PC-3 (cell line): ENCODE results near the gene EHBP1. TPM values are rescaled to one million over a fixed set of nuclear protein-coding genes. Genes with fewer than 3 reads are reported as not detected.

Source experiments
- ATAC-seq: fragments of 200-7000 bp; cut with Tn5 transposase; 2 replicates; pipeline ENCODE4 v1.9.1; 2020; ENCODE audit warnings: mild to moderate bottlenecking, moderate library complexity
- BruUV-seq: library from RNA; stranded (reverse); fragments of 400-500 nt; replicated peaks from 2 replicates; lab custom pipeline; 2021; lab: Mats Ljungman, UMichigan
- CTCF ChIA-PET: fragments of 300-600 bp; sonication (Branson Sonifier 250); formaldehyde crosslinking; loops from one replicate; lab custom pipeline; 2022; ENCODE audit warnings: antibody characterized with exemption; lab: Charles Lee
- POLR2A ChIA-PET: fragments of 300-600 bp; sonication (Branson Sonifier 250); formaldehyde crosslinking; loops from one replicate; lab custom pipeline; 2022; ENCODE audit warnings: antibody characterized with exemption; ENCODE audit not compliant: unreplicated experiment; lab: Charles Lee
- DNase-seq: peaks from one replicate; pipeline ENCODE4 v3.0.0-alpha.2; 2015
- H2AFZ ChIP-seq: fragments of 300-600 bp; sonication (generic); 2 replicates; pipeline ENCODE4 v1.6.0; 2016; ENCODE audit warnings: antibody characterized with exemption, low read length
- H3F3A ChIP-seq: fragments of 300-600 bp; sonication (generic); one replicate; pipeline ENCODE4 v1.6.0; 2017; ENCODE audit warnings: antibody characterized with exemption, low read length, control low read depth, mild to moderate bottlenecking; ENCODE audit not compliant: unreplicated experiment
- H3K27ac ChIP-seq: fragments of 300-600 bp; sonication (generic); 2 replicates; pipeline ENCODE4 v1.5.1; 2016; ENCODE audit warnings: mild to moderate bottlenecking, low read length
- H3K27me3 ChIP-seq: fragments of 300-600 bp; sonication (generic); 2 replicates; pipeline ENCODE4 v1.6.1; 2016; ENCODE audit warnings: low read length, mixed read lengths
- H3K36me3 ChIP-seq: fragments of 300-600 bp; sonication (generic); 2 replicates; pipeline ENCODE4 v1.6.1; 2016; ENCODE audit warnings: low read depth, mixed run types, low read length, mixed read lengths
- H3K4me1 ChIP-seq: fragments of 300-600 bp; sonication (generic); 2 replicates; pipeline ENCODE4 v1.5.1; 2016; ENCODE audit warnings: low read length; ENCODE audit not compliant: insufficient read depth
- H3K4me2 ChIP-seq: fragments of 300-600 bp; sonication (generic); 2 replicates; pipeline ENCODE4 v1.6.0; 2016; ENCODE audit warnings: low read length
- H3K4me3 ChIP-seq: fragments of 300-600 bp; sonication (generic); 2 replicates; pipeline ENCODE4 v1.5.1; 2016; ENCODE audit warnings: mild to moderate bottlenecking, low read length, mixed read lengths
- H3K79me2 ChIP-seq: fragments of 300-600 bp; sonication (generic); 2 replicates; pipeline ENCODE4 v1.6.1; 2017; ENCODE audit warnings: low read length, mixed read lengths
- H3K9ac ChIP-seq: fragments of 300-600 bp; sonication (generic); 2 replicates; pipeline ENCODE4 v1.6.0; 2016; ENCODE audit warnings: mild to moderate bottlenecking, low read length
- H3K9me2 ChIP-seq: fragments of 300-600 bp; sonication (generic); replicated peaks from 2 replicates; pipeline ENCODE4 v1.6.1; 2016; ENCODE audit warnings: mixed run types, low read length, mixed read lengths
- H3K9me3 ChIP-seq: fragments of 300-600 bp; sonication (generic); 2 replicates; pipeline ENCODE4 v1.6.1; 2016; ENCODE audit warnings: low read length, mixed read lengths
- H4K20me1 ChIP-seq: fragments of 300-600 bp; sonication (generic); 2 replicates; pipeline ENCODE4 v1.6.1; 2016; ENCODE audit warnings: low read length, mixed read lengths
- CTCF ChIP-seq: fragments of 300-600 bp; sonication (generic); conservative IDR thresholded peaks from 2 replicates; pipeline ENCODE4 v1.5.1; 2017; ENCODE audit warnings: antibody characterized with exemption, low read depth, mild to moderate bottlenecking, low read length
- EZH2 ChIP-seq: fragments of 300-600 bp; sonication (generic); IDR thresholded peaks from one replicate; pipeline ENCODE4 v1.6.1; 2017; ENCODE audit warnings: antibody characterized with exemption, mild to moderate bottlenecking, low read length; ENCODE audit not compliant: unreplicated experiment
- EZH2phosphoT487 ChIP-seq: fragments of 300-600 bp; sonication (generic); IDR thresholded peaks from 2 replicates; pipeline ENCODE4 v1.6.1; 2018; ENCODE audit warnings: mild to moderate bottlenecking, antibody characterized with exemption, low read length, borderline replicate concordance
- intact Hi-C: fragments of 100-400 bp; cut with micrococcal nuclease; formaldehyde crosslinking; loops from 2 replicates; pipeline ENCODE4 v1.9.0; 2023
- total RNA-seq: library from RNA; depleted of rRNA; stranded (reverse); fragments of >200 nt; gene quantifications from 2 replicates; pipeline ENCODE4 v1.2.3, GENCODE V29; 2014

EHBP1 gene
- total RNA-seq, 1 experiment from 2014 or later: 25.7 TPM

- Histone ChIP-seq H3K79me2 (no peaks in the 10 kb centered on the region), H3K36me3 (no peaks in the 10 kb centered on the region), H3K4me3 (no peak overlapping the region), H3K4me2 (no peak overlapping the region), H3K27me3 (no peaks in the 10 kb centered on the region), H3K27ac (no peak overlapping the region), H3K9me2 (no peaks in the 10 kb centered on the region), H2AFZ (no peak overlapping the region), H3K9ac (no peak overlapping the region), H3K4me1 (no peaks in the 10 kb centered on the region), H3F3A (no peaks in the 10 kb centered on the region), H4K20me1 (no peaks in the 10 kb centered on the region), H3K9me3 (no peaks in the 10 kb centered on the region)
- intact Hi-C loops: no loop called here
- DNase-seq: no peak
- ATAC-seq: no peak
- TF ChIP-seq CTCF (no peak), EZH2 (no peak), EZH2phosphoT487 (no peak)
- CTCF ChIA-PET: no interaction called here
- POLR2A ChIA-PET: no interaction called here
- no TSS peak for BruUV-seq
Measured at GRCh38 chr2:62908145-62908544, 202.6 kb downstream of the EHBP1 start.

GRCh38 chr2:62913311-62913710, 207.8 kb downstream of the EHBP1 start:
- no peak for DNase-seq
- ATAC-seq: no peak
- Histone ChIP-seq H3K27ac (no peak overlapping the region), H3K9me2 (no peaks in the 10 kb centered on the region), H3K4me3 (no peak overlapping the region), H2AFZ (no peak overlapping the region), H3K4me1 (no peaks in the 10 kb centered on the region), H4K20me1 (no peaks in the 10 kb centered on the region), H3F3A (no peaks in the 10 kb centered on the region), H3K36me3 (no peaks in the 10 kb centered on the region), H3K27me3 (no peaks in the 10 kb centered on the region), H3K79me2 (no peaks in the 10 kb centered on the region), H3K4me2 (no peak overlapping the region), H3K9ac (no peak overlapping the region), H3K9me3 (no peaks in the 10 kb centered on the region)
- TF ChIP-seq EZH2 (no peak), EZH2phosphoT487 (no peak), CTCF (no peak)
- ChIA-PET POLR2A (interaction anchor here (0.5 kb wide), 1 partner anchor 16 kb away, joined by 3 read pairs; no protein-coding TSS in a partner anchor), CTCF (no interaction called here)
- no TSS peak for BruUV-seq
- intact Hi-C loops: no loop called here

- TF ChIP-seq EZH2 (no peak), EZH2phosphoT487 (no peak), CTCF (no peak)
- no TSS peak for BruUV-seq
- Histone ChIP-seq H2AFZ (no peak overlapping the region), H3K4me1 (no peaks in the 10 kb centered on the region), H4K20me1 (no peaks in the 10 kb centered on the region), H3K4me2 (no peak overlapping the region), H3K4me3 (no peak overlapping the region), H3K27me3 (no peaks in the 10 kb centered on the region), H3K9me3 (no peaks in the 10 kb centered on the region), H3K27ac (no peak overlapping the region), H3K79me2 (no peaks in the 10 kb centered on the region), H3K9ac (no peak overlapping the region), H3F3A (no peaks in the 10 kb centered on the region), H3K36me3 (0 out of 2 replicates have a peak, but pooled peaks cover 9% of the 10 kb centered on the region), H3K9me2 (no peaks in the 10 kb centered on the region)
- DNase-seq: no peak
- ATAC-seq: no peak
- ChIA-PET CTCF (no interaction called here), POLR2A (no interaction called here)
- intact Hi-C loops: no loop called here
Measured at GRCh38 chr2:62919041-62919440, 213.5 kb downstream of the EHBP1 start.
